GM23338 (cell line): ENCODE results near the gene CCNB1.

Source experiments
- CREB1 ChIP-seq: fragments of 250-450 bp; sonication (Bioruptor Pico); IDR thresholded peaks from 2 replicates; pipeline ENCODE4 v1.5.0; 2020; ENCODE audit warnings: low read depth, mild to moderate bottlenecking, moderate library complexity
- EZH2 ChIP-seq: fragments of 200-600 bp; sonication (generic); IDR thresholded peaks from one replicate; pipeline ENCODE4 v1.8.0; 2017; ENCODE audit warnings: antibody characterized with exemption, mild to moderate bottlenecking, low read depth; ENCODE audit not compliant: unreplicated experiment
- EZH2phosphoT487 ChIP-seq: fragments of 200-600 bp; sonication (generic); IDR thresholded peaks from one replicate; pipeline ENCODE4 v1.8.1; 2018; ENCODE audit warnings: antibody characterized with exemption; ENCODE audit not compliant: unreplicated experiment
- JUNB ChIP-seq: IDR thresholded peaks from one replicate; pipeline ENCODE4 v1.6.1; 2016; ENCODE audit warnings: antibody characterized with exemption; ENCODE audit not compliant: unreplicated experiment
- NANOG ChIP-seq: IDR thresholded peaks from 2 replicates; pipeline ENCODE4 v1.6.1; 2016; ENCODE audit warnings: antibody characterized with exemption, borderline replicate concordance
- POLR2AphosphoS5 ChIP-seq: IDR thresholded peaks from 2 replicates; pipeline ENCODE4 v1.6.1; 2016; ENCODE audit warnings: antibody characterized with exemption, low read depth
- STAT1 ChIP-seq: IDR thresholded peaks from one replicate; pipeline ENCODE4 v1.6.1; 2016; ENCODE audit warnings: antibody characterized with exemption; ENCODE audit not compliant: unreplicated experiment
- ZNF114 ChIP-seq: fragments of 250-450 bp; sonication (Bioruptor Pico); IDR thresholded peaks from 2 replicates; pipeline ENCODE4 v1.5.0; 2020; ENCODE audit warnings: mild to moderate bottlenecking, moderate library complexity
- TF ChIP-seq, protein P1 (sequence below): IDR thresholded peaks from one replicate; pipeline ENCODE4 v1.6.1; 2018; ENCODE audit warnings: antibody characterized with exemption; ENCODE audit not compliant: unreplicated experiment
- TF ChIP-seq, protein P2 (sequence below), 2 experiments: fragments of 200-600 bp in 1 of 2; sonication (generic) in 1 of 2; conservative IDR thresholded peaks; 2 replicates each; pipeline versions ENCODE4 v1.5.1 to v1.6.1; 2016 to 2017; ENCODE audit warnings: antibody characterized with exemption in 2 of 2, low read depth in 2 of 2, mild to moderate bottlenecking in 2 of 2, moderate library complexity in 1 of 2
- TF ChIP-seq, protein P3 (sequence below): IDR thresholded peaks from 2 replicates; pipeline ENCODE4 v1.6.1; 2016; ENCODE audit warnings: antibody characterized with exemption

DNA sequence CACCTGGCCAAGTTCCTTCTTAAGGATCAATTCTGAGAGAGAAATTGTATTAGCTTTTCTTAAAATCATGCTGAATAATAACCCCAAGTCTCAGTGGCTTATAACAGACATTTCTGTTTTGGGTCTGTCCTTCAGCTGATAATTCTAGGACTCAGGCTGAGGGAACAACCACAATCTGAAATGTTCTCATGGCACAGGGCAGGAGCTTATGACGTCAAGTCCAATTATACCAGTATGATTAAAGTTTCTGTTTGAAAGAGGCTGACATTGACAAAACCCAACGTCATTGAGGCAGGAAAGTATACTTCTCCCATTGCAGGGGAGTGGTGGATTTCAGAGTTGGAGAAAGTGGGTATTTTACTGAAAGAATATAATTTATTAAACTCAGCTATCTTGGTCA lies 44.2 kb downstream of the CCNB1 start:
- TF ChIP-seq NANOG (no peak), POLR2AphosphoS5 (no peak), EZH2 (no peak), JUNB (no peak), CREB1 (CRISPR knock-in tag) (no peak), EZH2phosphoT487 (no peak), ZNF114 (CRISPR knock-in tag) (no peak), STAT1 (no peak)
- TF ChIP-seq, protein P1, sequence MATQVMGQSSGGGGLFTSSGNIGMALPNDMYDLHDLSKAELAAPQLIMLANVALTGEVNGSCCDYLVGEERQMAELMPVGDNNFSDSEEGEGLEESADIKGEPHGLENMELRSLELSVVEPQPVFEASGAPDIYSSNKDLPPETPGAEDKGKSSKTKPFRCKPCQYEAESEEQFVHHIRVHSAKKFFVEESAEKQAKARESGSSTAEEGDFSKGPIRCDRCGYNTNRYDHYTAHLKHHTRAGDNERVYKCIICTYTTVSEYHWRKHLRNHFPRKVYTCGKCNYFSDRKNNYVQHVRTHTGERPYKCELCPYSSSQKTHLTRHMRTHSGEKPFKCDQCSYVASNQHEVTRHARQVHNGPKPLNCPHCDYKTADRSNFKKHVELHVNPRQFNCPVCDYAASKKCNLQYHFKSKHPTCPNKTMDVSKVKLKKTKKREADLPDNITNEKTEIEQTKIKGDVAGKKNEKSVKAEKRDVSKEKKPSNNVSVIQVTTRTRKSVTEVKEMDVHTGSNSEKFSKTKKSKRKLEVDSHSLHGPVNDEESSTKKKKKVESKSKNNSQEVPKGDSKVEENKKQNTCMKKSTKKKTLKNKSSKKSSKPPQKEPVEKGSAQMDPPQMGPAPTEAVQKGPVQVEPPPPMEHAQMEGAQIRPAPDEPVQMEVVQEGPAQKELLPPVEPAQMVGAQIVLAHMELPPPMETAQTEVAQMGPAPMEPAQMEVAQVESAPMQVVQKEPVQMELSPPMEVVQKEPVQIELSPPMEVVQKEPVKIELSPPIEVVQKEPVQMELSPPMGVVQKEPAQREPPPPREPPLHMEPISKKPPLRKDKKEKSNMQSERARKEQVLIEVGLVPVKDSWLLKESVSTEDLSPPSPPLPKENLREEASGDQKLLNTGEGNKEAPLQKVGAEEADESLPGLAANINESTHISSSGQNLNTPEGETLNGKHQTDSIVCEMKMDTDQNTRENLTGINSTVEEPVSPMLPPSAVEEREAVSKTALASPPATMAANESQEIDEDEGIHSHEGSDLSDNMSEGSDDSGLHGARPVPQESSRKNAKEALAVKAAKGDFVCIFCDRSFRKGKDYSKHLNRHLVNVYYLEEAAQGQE: no peak
- TF ChIP-seq, protein P2, sequence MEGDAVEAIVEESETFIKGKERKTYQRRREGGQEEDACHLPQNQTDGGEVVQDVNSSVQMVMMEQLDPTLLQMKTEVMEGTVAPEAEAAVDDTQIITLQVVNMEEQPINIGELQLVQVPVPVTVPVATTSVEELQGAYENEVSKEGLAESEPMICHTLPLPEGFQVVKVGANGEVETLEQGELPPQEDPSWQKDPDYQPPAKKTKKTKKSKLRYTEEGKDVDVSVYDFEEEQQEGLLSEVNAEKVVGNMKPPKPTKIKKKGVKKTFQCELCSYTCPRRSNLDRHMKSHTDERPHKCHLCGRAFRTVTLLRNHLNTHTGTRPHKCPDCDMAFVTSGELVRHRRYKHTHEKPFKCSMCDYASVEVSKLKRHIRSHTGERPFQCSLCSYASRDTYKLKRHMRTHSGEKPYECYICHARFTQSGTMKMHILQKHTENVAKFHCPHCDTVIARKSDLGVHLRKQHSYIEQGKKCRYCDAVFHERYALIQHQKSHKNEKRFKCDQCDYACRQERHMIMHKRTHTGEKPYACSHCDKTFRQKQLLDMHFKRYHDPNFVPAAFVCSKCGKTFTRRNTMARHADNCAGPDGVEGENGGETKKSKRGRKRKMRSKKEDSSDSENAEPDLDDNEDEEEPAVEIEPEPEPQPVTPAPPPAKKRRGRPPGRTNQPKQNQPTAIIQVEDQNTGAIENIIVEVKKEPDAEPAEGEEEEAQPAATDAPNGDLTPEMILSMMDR (conservative IDR thresholded peaks at IDR 0.05; ENCODE audit: low read depth in 2 of 2): no peak
- TF ChIP-seq, protein P3, sequence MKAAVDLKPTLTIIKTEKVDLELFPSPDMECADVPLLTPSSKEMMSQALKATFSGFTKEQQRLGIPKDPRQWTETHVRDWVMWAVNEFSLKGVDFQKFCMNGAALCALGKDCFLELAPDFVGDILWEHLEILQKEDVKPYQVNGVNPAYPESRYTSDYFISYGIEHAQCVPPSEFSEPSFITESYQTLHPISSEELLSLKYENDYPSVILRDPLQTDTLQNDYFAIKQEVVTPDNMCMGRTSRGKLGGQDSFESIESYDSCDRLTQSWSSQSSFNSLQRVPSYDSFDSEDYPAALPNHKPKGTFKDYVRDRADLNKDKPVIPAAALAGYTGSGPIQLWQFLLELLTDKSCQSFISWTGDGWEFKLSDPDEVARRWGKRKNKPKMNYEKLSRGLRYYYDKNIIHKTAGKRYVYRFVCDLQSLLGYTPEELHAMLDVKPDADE: no peak
